HepG2 (cell line): ENCODE measurements around the gene RSPH9. TPM values are rescaled to one million over a fixed set of nuclear protein-coding genes. Genes with fewer than 3 reads are reported as not detected.

Experiments used
- GFI1 ChIP-seq: sonication (generic); formaldehyde crosslinking; IDR thresholded peaks from 2 replicates; pipeline ENCODE4 v1.5.0; 2020; ENCODE audit warnings: missing genetic modification reagents, mild to moderate bottlenecking, borderline replicate concordance
- RBFOX2 ChIP-seq: fragments of 200-400 bp; formaldehyde crosslinking; IDR thresholded peaks from 2 replicates; pipeline ENCODE4 v1.6.1; 2017; ENCODE audit warnings: low read depth, mild to moderate bottlenecking, low read length
- REXO4 ChIP-seq: sonication (generic); formaldehyde crosslinking; IDR thresholded peaks from 2 replicates; pipeline ENCODE4 v1.8.0; 2022; ENCODE audit warnings: missing genetic modification reagents, mild to moderate bottlenecking, borderline replicate concordance
- ZFP36L2 ChIP-seq: sonication (generic); formaldehyde crosslinking; IDR thresholded peaks from 2 replicates; pipeline ENCODE4 v1.4.0; 2020; ENCODE audit warnings: missing genetic modification reagents
- ZNF768 ChIP-seq: sonication (generic); formaldehyde crosslinking; IDR thresholded peaks from 2 replicates; pipeline ENCODE4 v1.4.0; 2020; ENCODE audit warnings: missing genetic modification reagents
- polyA plus RNA-seq, 8 experiments: library from polyadenylated mRNA; depleted of rRNA in 3 of 8; stranded (reverse) in 7 of 8; unstranded in 1 of 8; fragments of >200 nt; fragmentation: Illumina TruSeq in 4 of 8; extraction: Trizol in 4 of 8; gene quantifications; 2 replicates each; pipeline versions ENCODE4 v1.2.1 to v1.2.3, GENCODE V29; 2011 to 2016; ENCODE audit warnings: low read depth in 4 of 8, missing spikeins in 1 of 8, mixed read lengths in 1 of 8; ENCODE audit not compliant: insufficient read depth in 1 of 8
- total RNA-seq, 5 experiments: library from RNA; depleted of rRNA; stranded (reverse); fragments of >200 nt; fragmentation: Illumina TruSeq; extraction: Trizol; gene quantifications; 2 replicates each; pipeline ENCODE4 v1.2.3, GENCODE V29; 2016; ENCODE audit warnings: low read depth in 1 of 5
- TF ChIP-seq, protein P1 (sequence below): sonication (generic); formaldehyde crosslinking; IDR thresholded peaks from 2 replicates; pipeline ENCODE4 v1.5.0; 2020; ENCODE audit warnings: mild to moderate bottlenecking, missing genetic modification reagents, borderline replicate concordance
- TF ChIP-seq, protein P2 (sequence below): sonication (generic); formaldehyde crosslinking; IDR thresholded peaks from 2 replicates; pipeline ENCODE4 v1.5.0; 2020; ENCODE audit warnings: missing genetic modification reagents
- TF ChIP-seq, protein P3 (sequence below): sonication (generic); formaldehyde crosslinking; IDR thresholded peaks from 2 replicates; pipeline ENCODE4 v1.4.0; 2020; ENCODE audit warnings: missing genetic modification reagents
- TF ChIP-seq, protein P4 (sequence below): sonication (generic); formaldehyde crosslinking; IDR thresholded peaks from 2 replicates; pipeline ENCODE4 v1.4.0; 2020; ENCODE audit warnings: mild to moderate bottlenecking, missing genetic modification reagents

RSPH9 gene
- total and polyA plus RNA-seq, 2 of the 13 experiments (the other 11 are each of a cell fraction or from before 2014, with no cell fraction given) = 0.04 TPM; not detected in 1

DNA sequence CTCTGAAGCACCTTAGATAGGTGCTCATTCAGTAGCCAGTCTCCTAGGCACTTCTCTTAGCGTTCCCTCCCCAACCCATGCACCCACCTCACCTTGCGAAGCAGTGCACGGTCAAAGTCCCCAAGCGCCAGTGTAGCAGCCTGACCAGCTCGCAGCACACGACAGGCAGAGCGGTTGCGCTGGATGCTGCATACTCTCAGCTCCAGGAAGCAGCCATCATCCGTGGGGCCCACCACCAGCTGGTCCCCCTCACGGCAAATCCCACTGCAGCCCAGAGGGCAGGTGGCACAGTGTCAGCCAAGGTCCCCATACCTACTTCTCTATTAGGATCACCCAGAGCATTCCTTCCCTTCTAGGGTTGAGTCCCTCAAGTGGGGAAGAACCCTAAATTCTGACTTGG, 22.3 kb upstream of the RSPH9 start (continued):
- TF ChIP-seq, protein P1, sequence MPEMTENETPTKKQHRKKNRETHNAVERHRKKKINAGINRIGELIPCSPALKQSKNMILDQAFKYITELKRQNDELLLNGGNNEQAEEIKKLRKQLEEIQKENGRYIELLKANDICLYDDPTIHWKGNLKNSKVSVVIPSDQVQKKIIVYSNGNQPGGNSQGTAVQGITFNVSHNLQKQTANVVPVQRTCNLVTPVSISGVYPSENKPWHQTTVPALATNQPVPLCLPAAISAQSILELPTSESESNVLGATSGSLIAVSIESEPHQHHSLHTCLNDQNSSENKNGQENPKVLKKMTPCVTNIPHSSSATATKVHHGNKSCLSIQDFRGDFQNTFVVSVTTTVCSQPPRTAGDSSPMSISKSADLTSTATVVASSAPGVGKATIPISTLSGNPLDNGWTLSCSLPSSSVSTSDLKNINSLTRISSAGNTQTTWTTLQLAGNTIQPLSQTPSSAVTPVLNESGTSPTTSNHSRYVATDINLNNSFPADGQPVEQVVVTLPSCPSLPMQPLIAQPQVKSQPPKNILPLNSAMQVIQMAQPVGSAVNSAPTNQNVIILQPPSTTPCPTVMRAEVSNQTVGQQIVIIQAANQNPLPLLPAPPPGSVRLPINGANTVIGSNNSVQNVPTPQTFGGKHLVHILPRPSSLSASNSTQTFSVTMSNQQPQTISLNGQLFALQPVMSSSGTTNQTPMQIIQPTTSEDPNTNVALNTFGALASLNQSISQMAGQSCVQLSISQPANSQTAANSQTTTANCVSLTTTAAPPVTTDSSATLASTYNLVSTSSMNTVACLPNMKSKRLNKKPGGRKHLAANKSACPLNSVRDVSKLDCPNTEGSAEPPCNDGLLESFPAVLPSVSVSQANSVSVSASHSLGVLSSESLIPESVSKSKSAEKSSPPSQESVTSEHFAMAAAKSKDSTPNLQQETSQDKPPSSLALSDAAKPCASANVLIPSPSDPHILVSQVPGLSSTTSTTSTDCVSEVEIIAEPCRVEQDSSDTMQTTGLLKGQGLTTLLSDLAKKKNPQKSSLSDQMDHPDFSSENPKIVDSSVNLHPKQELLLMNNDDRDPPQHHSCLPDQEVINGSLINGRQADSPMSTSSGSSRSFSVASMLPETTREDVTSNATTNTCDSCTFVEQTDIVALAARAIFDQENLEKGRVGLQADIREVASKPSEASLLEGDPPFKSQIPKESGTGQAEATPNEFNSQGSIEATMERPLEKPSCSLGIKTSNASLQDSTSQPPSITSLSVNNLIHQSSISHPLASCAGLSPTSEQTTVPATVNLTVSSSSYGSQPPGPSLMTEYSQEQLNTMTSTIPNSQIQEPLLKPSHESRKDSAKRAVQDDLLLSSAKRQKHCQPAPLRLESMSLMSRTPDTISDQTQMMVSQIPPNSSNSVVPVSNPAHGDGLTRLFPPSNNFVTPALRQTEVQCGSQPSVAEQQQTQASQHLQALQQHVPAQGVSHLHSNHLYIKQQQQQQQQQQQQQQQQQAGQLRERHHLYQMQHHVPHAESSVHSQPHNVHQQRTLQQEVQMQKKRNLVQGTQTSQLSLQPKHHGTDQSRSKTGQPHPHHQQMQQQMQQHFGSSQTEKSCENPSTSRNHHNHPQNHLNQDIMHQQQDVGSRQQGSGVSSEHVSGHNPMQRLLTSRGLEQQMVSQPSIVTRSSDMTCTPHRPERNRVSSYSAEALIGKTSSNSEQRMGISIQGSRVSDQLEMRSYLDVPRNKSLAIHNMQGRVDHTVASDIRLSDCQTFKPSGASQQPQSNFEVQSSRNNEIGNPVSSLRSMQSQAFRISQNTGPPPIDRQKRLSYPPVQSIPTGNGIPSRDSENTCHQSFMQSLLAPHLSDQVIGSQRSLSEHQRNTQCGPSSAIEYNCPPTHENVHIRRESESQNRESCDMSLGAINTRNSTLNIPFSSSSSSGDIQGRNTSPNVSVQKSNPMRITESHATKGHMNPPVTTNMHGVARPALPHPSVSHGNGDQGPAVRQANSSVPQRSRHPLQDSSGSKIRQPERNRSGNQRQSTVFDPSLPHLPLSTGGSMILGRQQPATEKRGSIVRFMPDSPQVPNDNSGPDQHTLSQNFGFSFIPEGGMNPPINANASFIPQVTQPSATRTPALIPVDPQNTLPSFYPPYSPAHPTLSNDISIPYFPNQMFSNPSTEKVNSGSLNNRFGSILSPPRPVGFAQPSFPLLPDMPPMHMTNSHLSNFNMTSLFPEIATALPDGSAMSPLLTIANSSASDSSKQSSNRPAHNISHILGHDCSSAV (CRISPR knock-in tag) = no peak
- TF ChIP-seq REXO4 (CRISPR knock-in tag) (no peak), GFI1 (CRISPR knock-in tag) (no peak), RBFOX2 (peak; percentile 40; the same call in 1 of the 2 replicates), ZNF768 (0 out of 2 replicates have a peak, but pooled peaks have one; percentile 19), ZFP36L2 (CRISPR knock-in tag) (no peak)
- TF ChIP-seq, protein P2, sequence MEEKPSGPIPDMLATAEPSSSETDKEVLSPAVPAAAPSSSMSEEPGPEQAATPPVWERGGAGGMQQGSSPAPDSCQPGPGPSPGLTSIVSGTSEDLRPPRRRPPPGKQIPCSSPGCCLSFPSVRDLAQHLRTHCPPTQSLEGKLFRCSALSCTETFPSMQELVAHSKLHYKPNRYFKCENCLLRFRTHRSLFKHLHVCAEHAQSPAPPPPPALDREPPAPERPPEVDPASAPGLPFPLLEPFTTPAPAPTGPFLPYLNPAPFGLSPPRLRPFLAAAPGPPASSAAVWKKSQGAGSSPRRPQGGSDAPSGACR (CRISPR knock-in tag) = no peak
- TF ChIP-seq, protein P3, sequence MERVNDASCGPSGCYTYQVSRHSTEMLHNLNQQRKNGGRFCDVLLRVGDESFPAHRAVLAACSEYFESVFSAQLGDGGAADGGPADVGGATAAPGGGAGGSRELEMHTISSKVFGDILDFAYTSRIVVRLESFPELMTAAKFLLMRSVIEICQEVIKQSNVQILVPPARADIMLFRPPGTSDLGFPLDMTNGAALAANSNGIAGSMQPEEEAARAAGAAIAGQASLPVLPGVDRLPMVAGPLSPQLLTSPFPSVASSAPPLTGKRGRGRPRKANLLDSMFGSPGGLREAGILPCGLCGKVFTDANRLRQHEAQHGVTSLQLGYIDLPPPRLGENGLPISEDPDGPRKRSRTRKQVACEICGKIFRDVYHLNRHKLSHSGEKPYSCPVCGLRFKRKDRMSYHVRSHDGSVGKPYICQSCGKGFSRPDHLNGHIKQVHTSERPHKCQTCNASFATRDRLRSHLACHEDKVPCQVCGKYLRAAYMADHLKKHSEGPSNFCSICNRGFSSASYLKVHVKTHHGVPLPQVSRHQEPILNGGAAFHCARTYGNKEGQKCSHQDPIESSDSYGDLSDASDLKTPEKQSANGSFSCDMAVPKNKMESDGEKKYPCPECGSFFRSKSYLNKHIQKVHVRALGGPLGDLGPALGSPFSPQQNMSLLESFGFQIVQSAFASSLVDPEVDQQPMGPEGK (CRISPR knock-in tag) = no peak
- TF ChIP-seq, protein P4, sequence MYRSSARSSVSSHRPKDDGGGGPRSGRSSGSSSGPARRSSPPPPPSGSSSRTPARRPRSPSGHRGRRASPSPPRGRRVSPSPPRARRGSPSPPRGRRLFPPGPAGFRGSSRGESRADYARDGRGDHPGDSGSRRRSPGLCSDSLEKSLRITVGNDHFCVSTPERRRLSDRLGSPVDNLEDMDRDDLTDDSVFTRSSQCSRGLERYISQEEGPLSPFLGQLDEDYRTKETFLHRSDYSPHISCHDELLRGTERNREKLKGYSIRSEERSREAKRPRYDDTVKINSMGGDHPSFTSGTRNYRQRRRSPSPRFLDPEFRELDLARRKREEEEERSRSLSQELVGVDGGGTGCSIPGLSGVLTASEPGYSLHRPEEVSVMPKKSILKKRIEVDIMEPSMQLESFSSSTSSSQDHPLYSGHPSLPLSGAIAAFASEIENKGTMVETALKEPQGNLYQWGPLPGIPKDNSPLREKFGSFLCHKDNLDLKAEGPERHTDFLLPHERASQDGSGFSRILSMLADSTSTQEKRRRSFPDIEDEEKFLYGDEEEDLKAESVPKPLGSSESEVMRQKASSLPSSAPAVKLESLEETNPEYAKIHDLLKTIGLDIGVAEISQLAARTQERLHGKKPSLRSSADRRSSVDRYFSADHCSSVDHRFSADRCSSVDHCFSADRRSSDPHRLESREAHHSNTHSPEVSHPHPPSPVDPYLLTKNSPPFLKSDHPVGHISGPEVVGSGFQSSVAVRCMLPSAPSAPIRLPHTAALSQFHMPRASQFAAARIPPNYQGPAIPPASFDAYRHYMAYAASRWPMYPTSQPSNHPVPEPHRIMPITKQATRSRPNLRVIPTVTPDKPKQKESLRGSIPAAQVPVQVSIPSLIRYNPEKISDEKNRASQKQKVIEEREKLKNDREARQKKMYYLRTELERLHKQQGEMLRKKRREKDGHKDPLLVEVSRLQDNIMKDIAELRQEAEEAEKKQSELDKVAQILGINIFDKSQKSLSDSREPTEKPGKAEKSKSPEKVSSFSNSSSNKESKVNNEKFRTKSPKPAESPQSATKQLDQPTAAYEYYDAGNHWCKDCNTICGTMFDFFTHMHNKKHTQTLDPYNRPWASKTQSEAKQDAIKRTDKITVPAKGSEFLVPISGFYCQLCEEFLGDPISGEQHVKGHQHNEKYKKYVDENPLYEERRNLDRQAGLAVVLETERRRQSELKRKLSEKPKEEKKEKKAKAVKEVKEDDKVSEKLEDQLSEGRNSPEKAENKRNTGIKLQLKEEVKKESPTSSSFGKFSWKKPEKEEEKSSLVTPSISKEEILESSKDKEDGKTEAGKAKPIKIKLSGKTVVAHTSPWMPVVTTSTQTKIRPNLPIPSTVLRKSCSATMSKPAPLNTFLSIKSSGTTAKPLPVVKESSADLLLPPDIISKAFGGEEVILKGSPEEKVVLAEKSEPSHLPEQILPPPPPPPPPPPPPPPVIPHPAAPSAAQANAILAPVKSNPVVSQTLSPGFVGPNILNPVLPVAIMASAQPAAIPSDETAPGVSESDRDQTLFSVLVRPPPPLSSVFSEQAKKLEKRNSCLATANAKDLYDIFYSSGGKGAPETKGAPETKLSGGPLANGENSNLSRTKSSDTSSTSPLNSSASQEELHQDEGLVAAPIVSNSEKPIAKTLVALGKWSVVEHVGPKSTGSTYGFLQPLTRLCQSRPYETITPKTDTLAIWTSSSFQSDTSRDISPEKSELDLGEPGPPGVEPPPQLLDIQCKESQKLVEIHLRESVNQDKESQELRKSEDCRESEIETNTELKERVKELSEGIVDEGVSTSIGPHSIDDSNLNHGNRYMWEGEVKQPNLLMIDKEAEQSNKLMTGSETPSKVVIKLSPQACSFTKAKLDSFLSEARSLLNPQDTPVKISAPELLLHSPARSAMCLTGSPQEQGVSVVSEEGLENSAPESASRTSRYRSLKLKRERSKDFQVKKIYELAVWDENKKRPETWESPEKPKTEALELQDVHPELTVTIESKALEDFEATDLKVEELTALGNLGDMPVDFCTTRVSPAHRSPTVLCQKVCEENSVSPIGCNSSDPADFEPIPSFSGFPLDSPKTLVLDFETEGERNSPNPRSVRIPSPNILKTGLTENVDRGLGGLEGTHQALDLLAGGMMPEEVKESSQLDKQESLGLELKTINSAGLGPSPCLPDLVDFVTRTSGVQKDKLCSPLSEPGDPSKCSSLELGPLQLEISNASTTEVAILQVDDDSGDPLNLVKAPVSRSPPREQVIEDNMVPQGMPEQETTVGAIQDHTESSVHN (CRISPR knock-in tag) = no peak
